Karpas-422 (cell line): ENCODE results near the gene BRCA2. TPM values are rescaled to one million over a fixed set of nuclear protein-coding genes. Genes with fewer than 3 reads are reported as not detected.
"Not testable (repeated sequence)": the region's sequence is repeated elsewhere in the genome, so short reads cannot be mapped to it uniquely, and the experiment has no call there.

Source experiments
- DNase-seq: peaks from one replicate; pipeline ENCODE4 v3.0.0-alpha.2; 2015
- H2AFZ ChIP-seq: fragments of 200-600 bp; sonication (generic); 2 replicates; pipeline ENCODE4 v1.6.1; 2014; ENCODE audit warnings: antibody characterized with exemption, low read length, mixed read lengths
- H3K27ac ChIP-seq: fragments of 200-600 bp; sonication (generic); 2 replicates; pipeline ENCODE4 v1.5.1; 2014; ENCODE audit warnings: mild to moderate bottlenecking, low read length, moderate library complexity
- H3K27me3 ChIP-seq: fragments of 200-600 bp; sonication (generic); 2 replicates; pipeline ENCODE4 v1.6.1; 2014; ENCODE audit warnings: low read length, mixed read lengths
- H3K36me3 ChIP-seq: fragments of 200-600 bp; sonication (generic); 2 replicates; pipeline ENCODE4 v1.6.1; 2014; ENCODE audit warnings: low read length, mixed read lengths; ENCODE audit not compliant: insufficient read depth
- H3K4me1 ChIP-seq: fragments of 200-600 bp; sonication (generic); 2 replicates; pipeline ENCODE4 v1.6.1; 2014; ENCODE audit warnings: mild to moderate bottlenecking, low read length, mixed read lengths
- H3K4me2 ChIP-seq: fragments of 200-600 bp; sonication (generic); 2 replicates; pipeline ENCODE4 v1.6.1; 2014; ENCODE audit warnings: low read length, low read depth, mild to moderate bottlenecking; ENCODE audit not compliant: poor library complexity, severe bottlenecking
- H3K4me3 ChIP-seq: fragments of 200-600 bp; sonication (generic); 2 replicates; pipeline ENCODE4 v1.5.1; 2014; ENCODE audit warnings: mild to moderate bottlenecking, antibody characterized with exemption, low read length, mixed read lengths
- H3K79me2 ChIP-seq: fragments of 200-600 bp; sonication (generic); 2 replicates; pipeline ENCODE4 v1.6.1; 2014; ENCODE audit warnings: mild to moderate bottlenecking, low read length, mixed read lengths
- H3K9ac ChIP-seq: fragments of 200-600 bp; sonication (generic); 2 replicates; pipeline ENCODE4 v1.6.0; 2014; ENCODE audit warnings: low read length
- H3K9me2 ChIP-seq: fragments of 200-600 bp; sonication (generic), shearing (Covaris generic); replicated peaks from 2 replicates; pipeline ENCODE4 v1.6.0; 2014; ENCODE audit warnings: mild to moderate bottlenecking, low read length, moderate library complexity; ENCODE audit not compliant: insufficient read depth
- H3K9me3 ChIP-seq: fragments of 300-700, 200-600 bp; sonication (generic); 2 replicates; pipeline ENCODE4 v1.6.1; 2014; ENCODE audit warnings: low read length, mixed read lengths
- H4K20me1 ChIP-seq: fragments of 200-600 bp; sonication (generic); 2 replicates; pipeline ENCODE4 v1.6.1; 2014; ENCODE audit warnings: mild to moderate bottlenecking, antibody characterized with exemption, low read length, low read depth; ENCODE audit not compliant: insufficient read depth
- total RNA-seq: library from RNA; depleted of rRNA; stranded (reverse); fragments of >200 nt; shearing (Covaris generic); gene quantifications from 2 replicates; pipeline ENCODE4 v1.2.3, GENCODE V29; 2014; ENCODE audit warnings: low replicate concordance

Gene BRCA2
- total RNA-seq, 1 experiment from 2014 or later, result 16.8 TPM

DNA sequence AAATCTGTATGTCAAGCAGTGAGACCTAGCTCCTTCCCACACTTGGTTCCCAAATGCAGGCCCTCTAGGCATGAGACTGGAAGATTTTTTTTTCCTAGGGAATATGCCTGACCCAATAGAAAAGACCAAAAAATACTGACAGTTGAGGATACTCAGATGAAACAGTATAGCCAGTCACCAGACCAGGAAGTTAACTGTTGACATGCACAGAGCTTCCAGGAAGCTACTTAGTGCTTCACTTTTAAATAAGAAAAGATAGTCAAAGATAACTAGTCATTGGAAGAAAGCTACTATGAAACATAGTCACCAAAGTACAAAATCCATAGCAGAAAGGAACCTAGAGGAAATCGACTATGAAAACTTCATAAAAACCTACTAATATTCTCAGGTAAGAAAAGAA, 32.3 kb downstream of the BRCA2 start:
- DNase-seq, result no peak
- Histone ChIP-seq H3K9me3 (no peaks in the 10 kb centered on the region), H3K4me3 (no peak overlapping the region), H3K79me2 (peaks cover 22% of the 10 kb centered on the region), H3K9ac (no peak overlapping the region), H3K36me3 (peaks cover 34% of the 10 kb centered on the region; the same call in 1 of the 2 replicates), H4K20me1 (no peaks in the 10 kb centered on the region), H3K27me3 (no peaks in the 10 kb centered on the region), H3K4me1 (no peaks in the 10 kb centered on the region), H3K9me2 (no peaks in the 10 kb centered on the region), H2AFZ (no peak overlapping the region), H3K4me2 (no peak overlapping the region), H3K27ac (no peak overlapping the region)

DNA sequence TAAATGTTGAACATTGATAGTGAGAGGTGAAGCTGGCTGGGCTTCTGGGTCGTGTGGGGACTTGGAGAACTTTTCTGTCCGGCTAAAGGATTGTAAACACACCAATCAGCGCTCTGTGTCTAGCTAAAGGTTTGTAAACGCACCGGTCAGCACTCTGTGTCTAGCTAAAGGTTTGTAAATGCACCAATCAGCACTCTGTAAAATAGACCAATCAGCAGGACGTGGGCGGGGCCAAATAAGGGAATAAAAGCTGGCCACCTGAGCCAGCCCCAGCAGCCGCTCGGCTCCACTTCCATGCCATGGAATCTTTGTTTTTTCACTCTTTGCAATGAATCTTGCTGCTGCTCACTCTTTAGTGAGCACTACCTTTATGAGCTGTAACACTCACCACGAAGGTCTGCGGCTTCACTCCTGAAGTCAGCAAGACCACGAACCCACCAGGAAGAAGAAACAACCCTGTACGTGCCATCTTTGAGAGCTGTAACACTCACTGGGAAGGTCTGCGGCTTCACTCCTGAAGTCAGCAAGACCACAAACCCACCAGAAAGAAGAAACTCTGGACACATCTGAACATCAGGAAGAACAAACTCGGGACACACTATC, 35.6 kb downstream of the BRCA2 start:
- not testable (repeated sequence) for H3K27ac ChIP-seq, DNase-seq
- peaks cover 40% of the 10 kb centered on the region; the same call in 1 of the 2 replicates for H3K36me3 ChIP-seq

DNA sequence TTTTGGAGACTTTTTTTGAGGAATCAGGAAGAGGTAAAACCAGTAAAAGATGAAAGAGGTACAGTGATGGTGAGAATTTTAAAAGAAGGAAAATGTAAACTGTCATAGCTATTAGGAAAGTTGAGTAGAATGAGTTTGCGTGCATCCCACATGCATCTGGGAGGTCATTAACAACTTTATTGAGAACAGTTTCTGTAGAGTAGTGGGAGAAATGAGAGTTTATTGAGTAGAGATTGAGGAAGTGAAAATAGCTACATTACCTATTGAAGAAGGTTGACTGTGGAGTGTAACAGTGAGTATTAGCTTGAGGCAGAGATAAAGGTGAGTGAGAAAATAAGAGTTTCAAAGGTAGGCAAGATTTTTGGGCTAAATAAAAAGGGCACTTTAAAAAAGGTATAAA, 38.7 kb downstream of the BRCA2 start:
- Histone ChIP-seq H3K4me3 (no peak overlapping the region), H3K79me2 (no peaks in the 10 kb centered on the region), H3K9me3 (no peaks in the 10 kb centered on the region), H3K4me2 (no peak overlapping the region), H2AFZ (no peak overlapping the region), H3K4me1 (peaks cover 9% of the 10 kb centered on the region), H3K9me2 (no peaks in the 10 kb centered on the region), H3K27me3 (no peaks in the 10 kb centered on the region), H3K36me3 (peaks cover 25% of the 10 kb centered on the region; the same call in 1 of the 2 replicates), H4K20me1 (no peaks in the 10 kb centered on the region), H3K9ac (no peak overlapping the region), H3K27ac (no peak overlapping the region)
- no peak for DNase-seq

More for the DNA sequence above, 35.6 kb downstream of the BRCA2 start:
- not testable (repeated sequence) for H3K9me2 ChIP-seq, H2AFZ ChIP-seq, H3K9me3 ChIP-seq, H3K27me3 ChIP-seq, H3K4me1 ChIP-seq, H4K20me1 ChIP-seq, H3K4me2 ChIP-seq, H3K79me2 ChIP-seq, H3K9ac ChIP-seq, H3K4me3 ChIP-seq

DNA sequence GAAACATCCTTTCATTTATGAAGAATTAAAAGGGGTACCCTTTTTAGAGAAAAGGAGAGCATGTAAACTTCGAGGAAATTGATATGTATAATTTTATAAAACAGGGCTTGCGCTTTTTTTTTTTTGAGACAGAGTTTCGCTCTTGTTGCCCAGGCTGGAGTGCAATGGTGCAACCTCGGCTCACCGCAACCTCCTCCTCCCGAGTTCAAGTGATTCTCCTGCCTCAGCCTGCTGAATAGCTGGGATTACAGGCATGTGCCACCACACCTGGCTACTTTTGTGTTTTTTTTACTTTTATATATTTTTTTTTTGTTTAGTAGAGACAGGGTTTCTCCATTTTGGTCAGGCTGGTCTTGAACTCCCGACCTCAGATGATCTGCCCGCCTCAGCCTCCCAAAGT, 40.6 kb downstream of the BRCA2 start:
- H2AFZ ChIP-seq, H3K4me3 ChIP-seq, H3K9ac ChIP-seq, H3K9me3 ChIP-seq, H3K4me2 ChIP-seq, H3K27ac ChIP-seq, H3K79me2 ChIP-seq, H3K4me1 ChIP-seq, DNase-seq, H3K9me2 ChIP-seq, H3K27me3 ChIP-seq, H4K20me1 ChIP-seq: not testable (repeated sequence)
- peaks cover 14% of the 10 kb centered on the region; the same call in 1 of the 2 replicates for H3K36me3 ChIP-seq

DNA sequence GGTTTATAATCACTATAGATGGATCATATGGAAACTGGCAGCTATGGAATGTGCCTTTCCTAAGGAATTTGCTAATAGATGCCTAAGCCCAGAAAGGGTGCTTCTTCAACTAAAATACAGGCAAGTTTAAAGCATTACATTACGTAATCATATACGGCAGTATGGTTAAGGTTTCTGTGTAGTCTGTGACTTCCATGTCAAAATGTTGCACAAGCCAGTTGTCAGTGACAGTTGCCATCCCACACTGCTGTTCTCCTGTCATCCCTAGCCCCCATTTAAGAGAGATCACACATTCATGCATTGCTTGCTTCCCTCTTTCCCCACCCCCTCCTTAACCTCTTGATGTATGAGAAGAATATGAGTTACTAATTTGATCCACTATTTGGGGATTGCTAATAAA, 47.3 kb downstream of the BRCA2 start:
- H3K9me3 ChIP-seq, result no peaks in the 10 kb centered on the region
- no peaks in the 10 kb centered on the region for H3K9me2 ChIP-seq
- no peaks in the 10 kb centered on the region for H3K27me3 ChIP-seq
- H3K4me1 ChIP-seq, result no peaks in the 10 kb centered on the region
- H3K36me3 ChIP-seq, result peaks cover 23% of the 10 kb centered on the region; the same call in 1 of the 2 replicates
- no peak for DNase-seq
- no peak overlapping the region for H3K4me2 ChIP-seq
- no peak overlapping the region for H3K9ac ChIP-seq
- H4K20me1 ChIP-seq, result no peaks in the 10 kb centered on the region
- no peaks in the 10 kb centered on the region; the same call in 1 of the 2 replicates for H3K79me2 ChIP-seq
- no peak overlapping the region for H3K27ac ChIP-seq
- H3K4me3 ChIP-seq, result no peak overlapping the region
- no peak overlapping the region for H2AFZ ChIP-seq

DNA sequence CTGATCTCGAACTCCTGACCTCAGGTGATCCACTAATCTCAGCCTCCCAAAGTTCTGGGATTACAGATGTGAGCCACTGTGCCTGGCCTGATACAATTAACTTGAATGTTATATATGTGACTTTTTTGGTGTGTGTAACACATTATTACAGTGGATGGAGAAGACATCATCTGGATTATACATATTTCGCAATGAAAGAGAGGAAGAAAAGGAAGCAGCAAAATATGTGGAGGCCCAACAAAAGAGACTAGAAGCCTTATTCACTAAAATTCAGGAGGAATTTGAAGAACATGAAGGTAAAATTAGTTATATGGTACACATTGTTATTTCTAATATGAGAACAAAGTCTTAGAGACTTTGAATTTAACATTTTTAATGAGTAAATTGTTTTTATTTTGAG, 55.5 kb downstream of the BRCA2 start:
- Histone ChIP-seq H3K9me3 (no peaks in the 10 kb centered on the region), H2AFZ (no peak overlapping the region), H3K9ac (no peak overlapping the region), H3K4me1 (no peaks in the 10 kb centered on the region), H3K27me3 (no peaks in the 10 kb centered on the region), H3K79me2 (no peaks in the 10 kb centered on the region), H3K4me3 (no peak overlapping the region), H3K4me2 (no peak overlapping the region), H3K9me2 (no peaks in the 10 kb centered on the region), H4K20me1 (no peaks in the 10 kb centered on the region), H3K27ac (no peak overlapping the region), H3K36me3 (peaks cover 31% of the 10 kb centered on the region; the same call in 1 of the 2 replicates)
- no peak for DNase-seq

DNA sequence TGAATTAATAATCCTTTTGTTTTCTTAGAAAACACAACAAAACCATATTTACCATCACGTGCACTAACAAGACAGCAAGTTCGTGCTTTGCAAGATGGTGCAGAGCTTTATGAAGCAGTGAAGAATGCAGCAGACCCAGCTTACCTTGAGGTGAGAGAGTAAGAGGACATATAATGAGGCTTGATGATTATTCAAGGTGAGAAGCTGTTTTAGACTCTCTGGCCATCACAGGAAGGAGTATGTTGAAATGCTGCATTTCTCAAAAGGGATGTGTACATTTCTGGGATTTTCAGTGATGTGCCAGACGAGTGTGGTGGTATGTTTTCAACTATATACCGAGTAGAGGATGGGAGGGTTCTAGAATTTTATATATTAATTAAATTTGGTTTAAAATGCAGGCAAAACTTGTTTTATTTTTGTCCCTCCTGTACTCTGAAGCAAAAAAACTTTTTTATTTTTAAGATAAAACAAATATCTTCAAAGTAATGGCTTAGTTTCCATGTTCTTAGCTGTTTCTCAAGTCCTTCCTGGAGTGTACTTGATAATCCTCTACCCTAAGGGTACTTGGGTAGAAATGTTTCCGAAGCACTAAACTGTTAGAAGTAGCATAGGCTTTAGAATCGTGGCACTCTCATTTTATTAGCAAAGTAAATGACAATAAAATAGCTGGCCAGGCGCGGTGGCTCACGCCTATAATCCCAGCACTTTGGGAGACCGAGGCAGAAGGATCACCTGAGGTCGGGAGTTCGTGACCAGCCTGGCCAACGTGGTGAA, 61.5 kb downstream of the BRCA2 start:
- no peak overlapping the region for H3K27ac ChIP-seq
- no peaks in the 10 kb centered on the region for H3K4me1 ChIP-seq
- no peaks in the 10 kb centered on the region for H3K27me3 ChIP-seq
- no peaks in the 10 kb centered on the region for H3K79me2 ChIP-seq
- H2AFZ ChIP-seq, result no peak overlapping the region
- no peaks in the 10 kb centered on the region for H3K9me3 ChIP-seq
- no peaks in the 10 kb centered on the region for H3K9me2 ChIP-seq
- peaks cover 17% of the 10 kb centered on the region; the same call in 1 of the 2 replicates for H3K36me3 ChIP-seq
- H3K4me3 ChIP-seq, result no peak overlapping the region
- H4K20me1 ChIP-seq, result no peaks in the 10 kb centered on the region
- no peak for DNase-seq
- H3K9ac ChIP-seq, result no peak overlapping the region
- H3K4me2 ChIP-seq, result no peak overlapping the region

DNA sequence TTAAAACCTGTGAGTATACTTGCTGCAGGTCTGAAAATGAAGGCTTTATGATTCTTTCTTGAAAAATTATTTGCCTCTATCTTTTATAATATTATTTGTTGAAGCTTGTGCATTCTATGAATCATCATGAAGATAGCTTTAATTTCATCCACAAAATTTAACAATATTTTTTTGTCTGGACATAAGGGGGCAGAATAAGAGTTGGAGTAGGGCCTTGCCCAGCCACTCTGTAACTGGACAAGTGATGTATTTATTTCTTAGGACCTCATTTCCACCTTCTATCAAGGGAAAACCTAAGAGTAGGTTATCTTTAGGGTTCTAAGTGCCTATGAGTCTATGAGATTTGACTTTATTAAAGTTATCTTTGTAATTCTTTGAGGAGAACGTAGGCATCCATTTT, 62.7 kb downstream of the BRCA2 start:
- Histone ChIP-seq H3K27ac (no peak overlapping the region), H3K9me2 (no peaks in the 10 kb centered on the region), H3K36me3 (peaks cover 10% of the 10 kb centered on the region; the same call in 1 of the 2 replicates), H3K27me3 (no peaks in the 10 kb centered on the region), H2AFZ (no peak overlapping the region), H3K4me1 (no peaks in the 10 kb centered on the region), H3K9ac (no peak overlapping the region), H3K9me3 (no peaks in the 10 kb centered on the region), H3K4me2 (no peak overlapping the region), H3K79me2 (no peaks in the 10 kb centered on the region), H3K4me3 (no peak overlapping the region), H4K20me1 (no peaks in the 10 kb centered on the region)
- DNase-seq, result no peak
